Measurements from ENCODE around the gene WNT5A.
A peak's percentile ranks its signal among the peaks of the same experiment; 100 is the strongest.

WNT5A gene

GRCh38 chr3:55516392-55517030, 29.4 kb upstream of the WNT5A start (continued):
- no peak for TF ChIP-seq BCL6B (tag by site-specific recombination; IDR thresholded peaks at IDR 0.05)

- H3K4me3 ChIP-seq (ENCODE audit: low read depth, low read length) = no peak overlapping the region
- H3K4me1 ChIP-seq (ENCODE audit: control insufficient read depth, insufficient read depth, low read length) = peaks cover 24% of the 10 kb centered on the region
- H3K27ac ChIP-seq (ENCODE audit: extremely low read depth, low read depth, low read length) = no peak overlapping the region; the same call in 1 of the 2 replicates
- no peak for TF ChIP-seq PRDM6 (tag by site-specific recombination; IDR thresholded peaks at IDR 0.05)
- TF ChIP-seq ZNF362 (tag by site-specific recombination; IDR thresholded peaks at IDR 0.05) = no peak
- TF ChIP-seq GLI4 (tag by site-specific recombination; IDR thresholded peaks at IDR 0.05) = no peak
- no peak for TF ChIP-seq ZNF138 (tag by site-specific recombination; IDR thresholded peaks at IDR 0.05; ENCODE audit: borderline replicate concordance)
- peak; percentile 89 for TF ChIP-seq ZNF341 (tag by site-specific recombination; IDR thresholded peaks at IDR 0.05; ENCODE audit: low read depth)
- no peak for TF ChIP-seq ZNF37A (tag by site-specific recombination; IDR thresholded peaks at IDR 0.05)
- no peak for TF ChIP-seq ZNF211 (tag by site-specific recombination; IDR thresholded peaks at IDR 0.05; ENCODE audit: low read depth)
- no peak for TF ChIP-seq BCL11A (tag by site-specific recombination; IDR thresholded peaks at IDR 0.05; ENCODE audit: low read depth)
- no peak for TF ChIP-seq ZNF169 (tag by site-specific recombination; IDR thresholded peaks at IDR 0.05)
- TF ChIP-seq ZSCAN23 (tag by site-specific recombination; IDR thresholded peaks at IDR 0.05) = no peak
- no peak for TF ChIP-seq ZNF529 (tag by site-specific recombination; IDR thresholded peaks at IDR 0.05; ENCODE audit: insufficient replicate concordance)
- 0 out of 2 replicates have a peak, but pooled peaks have one; percentile 71 for TF ChIP-seq ZNF335 (tag by site-specific recombination; conservative IDR thresholded peaks at IDR 0.05)
- peak; percentile 31; the same call in 1 of the 2 replicates for TF ChIP-seq ZIC2 (tag by site-specific recombination; IDR thresholded peaks at IDR 0.05)
- peak; percentile 58 for TF ChIP-seq ZNF398 (tag by site-specific recombination; IDR thresholded peaks at IDR 0.05)
- no peak for TF ChIP-seq ZNF292 (tag by site-specific recombination; IDR thresholded peaks at IDR 0.05; ENCODE audit: borderline replicate concordance, low read depth)
- peak; percentile 73 for TF ChIP-seq KLF10 (tag by site-specific recombination; IDR thresholded peaks at IDR 0.05)
- TF ChIP-seq ZBTB1 (tag by site-specific recombination; IDR thresholded peaks at IDR 0.05) = no peak
- no peak for TF ChIP-seq ZNF416 (tag by site-specific recombination; IDR thresholded peaks at IDR 0.05)
- TF ChIP-seq ZFP69B (tag by site-specific recombination; IDR thresholded peaks at IDR 0.05) = no peak
- TF ChIP-seq ZFP37 (tag by site-specific recombination; IDR thresholded peaks at IDR 0.05) = no peak
- TF ChIP-seq TRIM28 (IDR thresholded peaks at IDR 0.05; ENCODE audit: borderline replicate concordance, low read length) = no peak
- no peak for TF ChIP-seq ZSCAN4 (tag by site-specific recombination; IDR thresholded peaks at IDR 0.05)
- H3K36me3 ChIP-seq (ENCODE audit: control insufficient read depth in 2 of 2, insufficient read depth in 1 of 2, low read length in 2 of 2) = no peaks in the 10 kb centered on the region
- ChIA-PET CTCF (no interaction called here), POLR2A (no interaction called here)
- no peaks in the 10 kb centered on the region for H3K9me3 ChIP-seq (ENCODE audit: control insufficient read depth, insufficient read depth, low read depth, low read length)
These were observed 28.6 kb upstream of the WNT5A start for GRCh38 chr3:55515550-55516246.

All from HEK293 (cell line).